HG03565 (cell line): ENCODE data around the gene ASPRV1.

Experiments used
- ATAC-seq: cut with Tn5 transposase; IDR thresholded peaks from one replicate; pipeline ENCODE4 v1.9.1; 2021; ENCODE audit warnings: mild to moderate bottlenecking, moderate library complexity; ENCODE audit not compliant: unreplicated experiment

ASPRV1 gene

GRCh38 chr2:69914164-69914949 lies 47.1 kb downstream of the ASPRV1 start:
- ATAC-seq = peak; percentile 84

GRCh38 chr2:69911985-69912563 lies 49.4 kb downstream of the ASPRV1 start:
- no peak for ATAC-seq
